ENCODE results near the gene MEOX2. TPM values are rescaled to one million over a fixed set of nuclear protein-coding genes. Genes with fewer than 3 reads are reported as not detected.

MEOX2 gene
- total and polyA plus RNA-seq, 2 of the 8 experiments (the other 6 are each of a cell fraction or from before 2014, with no cell fraction given): 0.05 to 0.19 TPM

DNA sequence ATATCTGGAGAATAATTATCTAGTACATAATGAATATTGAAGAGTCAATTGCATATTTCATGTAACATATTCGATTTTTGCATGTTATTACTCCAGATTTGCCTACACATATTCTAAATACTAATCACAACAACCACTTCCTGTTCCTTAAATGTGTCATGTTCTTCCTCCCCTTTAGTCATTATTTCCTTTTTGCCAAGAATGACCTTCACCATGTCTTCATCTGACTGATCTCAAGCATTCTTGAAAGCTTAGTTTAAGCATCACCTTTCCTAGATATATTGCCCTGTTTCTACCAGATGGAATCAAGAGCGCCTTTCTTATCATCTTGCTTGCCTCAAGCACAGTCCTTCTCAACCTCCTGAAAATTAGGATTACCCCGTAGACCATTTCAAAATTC lies 23.5 kb upstream of the MEOX2 start:
- Histone ChIP-seq H2BK15ac (ENCODE audit: low read length) (no peak overlapping the region), H3K23me2 (ENCODE audit: low read depth, low read length) (no peaks in the 10 kb centered on the region), H2BK120ac (replicated peaks; ENCODE audit: low read depth, low read length) (no peak overlapping the region), H4K5ac (ENCODE audit: insufficient read length, low read depth, low read length) (no peak overlapping the region), H2AK5ac (ENCODE audit: low read depth, low read length) (no peak overlapping the region), H3K56ac (replicated peaks; ENCODE audit: insufficient read length, low read depth, low read length) (no peak overlapping the region), H3K4ac (replicated peaks; ENCODE audit: insufficient read length, low read depth, low read length) (no peak overlapping the region), H4K8ac (ENCODE audit: extremely low read depth, insufficient read depth, low read length) (no peak overlapping the region), H3K23ac (ENCODE audit: insufficient read length) (no peak overlapping the region), H3K9ac (replicated peaks in 1 of 4; ENCODE audit: extremely low read depth in 1 of 4, low read depth in 3 of 4, low read length in 3 of 4) (no peak overlapping the region), H3K79me2 (ENCODE audit: control insufficient read depth in 1 of 2, insufficient read depth in 2 of 2, low read length in 2 of 2) (no peaks in the 10 kb centered on the region), H4K20me1 (replicated peaks in 1 of 2; ENCODE audit: control insufficient read depth in 1 of 2, insufficient read depth in 2 of 2, low read length in 2 of 2) (no peaks in the 10 kb centered on the region), H3K14ac (ENCODE audit: insufficient read length) (no peak overlapping the region), H4K91ac (replicated peaks; ENCODE audit: insufficient read length, low read length) (no peak overlapping the region), H2BK5ac (ENCODE audit: low read depth, low read length) (no peak overlapping the region), H3K36me3 (ENCODE audit: control insufficient read depth in 2 of 4, insufficient read depth in 4 of 4, low read length in 3 of 4) (no peaks in the 10 kb centered on the region), H3K18ac (ENCODE audit: extremely low read depth, low read length) (no peak overlapping the region), H3K4me1 (replicated peaks in 1 of 4; ENCODE audit: control insufficient read depth in 3 of 4, insufficient read depth in 4 of 4, low read length in 3 of 4) (no peaks in the 10 kb centered on the region), H2AFZ (ENCODE audit: low read length) (no peak overlapping the region), H2BK20ac (ENCODE audit: low read length) (no peak overlapping the region), H3K79me1 (ENCODE audit: low read depth, low read length) (no peaks in the 10 kb centered on the region), H3K4me2 (ENCODE audit: insufficient read depth in 1 of 2, low read depth in 2 of 2, low read length in 2 of 2) (no peak overlapping the region), H3K27me3 (replicated peaks in 1 of 4; ENCODE audit: control insufficient read depth in 3 of 4, extremely low read depth in 1 of 4, insufficient read depth in 3 of 4, low read length in 3 of 4) (no peaks in the 10 kb centered on the region), H3K9me3 (ENCODE audit: insufficient read depth in 2 of 2, low read depth in 1 of 2, low read length in 1 of 2) (no peaks in the 10 kb centered on the region), H3K4me3 (ENCODE audit: extremely low read depth in 1 of 4, insufficient read depth in 2 of 4, low read depth in 3 of 4, low read length in 4 of 4) (no peak overlapping the region), H2BK12ac (ENCODE audit: low read depth, low read length) (no peak overlapping the region), H3K27ac (ENCODE audit: low read depth, low read length) (no peak overlapping the region)
- no peak for FAIRE-seq
- DNase-seq (ENCODE audit: low read depth in 1 of 2, low spot score in 2 of 2): no peak
- ChIA-PET POLR2A (ENCODE audit: partially characterized antibody) (no interaction called here), CTCF (ENCODE audit: partially characterized antibody) (interaction anchor here (1.0 to 2.6 kb wide), 2 partner anchors 8 to 11 kb away, joined by 3 to 10 read pairs; no protein-coding TSS in a partner anchor)
- TF ChIP-seq SIRT6 (IDR thresholded peaks at IDR 0.05; ENCODE audit: low read length) (no peak), TBP (IDR thresholded peaks at IDR 0.05; ENCODE audit: low read depth, low read length) (no peak), FOSL1 (IDR thresholded peaks at IDR 0.05; ENCODE audit: insufficient read depth, low read depth, low read length) (no peak), HDAC2 (IDR thresholded peaks at IDR 0.05; ENCODE audit: borderline replicate concordance in 1 of 2, low read depth in 2 of 2, low read length in 2 of 2) (no peak)
- TF ChIP-seq, protein P1, sequence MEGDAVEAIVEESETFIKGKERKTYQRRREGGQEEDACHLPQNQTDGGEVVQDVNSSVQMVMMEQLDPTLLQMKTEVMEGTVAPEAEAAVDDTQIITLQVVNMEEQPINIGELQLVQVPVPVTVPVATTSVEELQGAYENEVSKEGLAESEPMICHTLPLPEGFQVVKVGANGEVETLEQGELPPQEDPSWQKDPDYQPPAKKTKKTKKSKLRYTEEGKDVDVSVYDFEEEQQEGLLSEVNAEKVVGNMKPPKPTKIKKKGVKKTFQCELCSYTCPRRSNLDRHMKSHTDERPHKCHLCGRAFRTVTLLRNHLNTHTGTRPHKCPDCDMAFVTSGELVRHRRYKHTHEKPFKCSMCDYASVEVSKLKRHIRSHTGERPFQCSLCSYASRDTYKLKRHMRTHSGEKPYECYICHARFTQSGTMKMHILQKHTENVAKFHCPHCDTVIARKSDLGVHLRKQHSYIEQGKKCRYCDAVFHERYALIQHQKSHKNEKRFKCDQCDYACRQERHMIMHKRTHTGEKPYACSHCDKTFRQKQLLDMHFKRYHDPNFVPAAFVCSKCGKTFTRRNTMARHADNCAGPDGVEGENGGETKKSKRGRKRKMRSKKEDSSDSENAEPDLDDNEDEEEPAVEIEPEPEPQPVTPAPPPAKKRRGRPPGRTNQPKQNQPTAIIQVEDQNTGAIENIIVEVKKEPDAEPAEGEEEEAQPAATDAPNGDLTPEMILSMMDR (IDR thresholded peaks at IDR 0.05; ENCODE audit: control extremely low read depth in 1 of 3, insufficient read depth in 1 of 3, low read depth in 1 of 3, low read length in 3 of 3): no peak
- WGBS, 2 experiments (ENCODE audit: extremely low coverage in 1 of 2, insufficient coverage in 1 of 2, insufficient read length in 1 of 2, insufficient replicate concordance in 2 of 2, low coverage in 1 of 2, low lambda C conversion rate in 2 of 2, missing lambda C conversion rate in 1 of 2): 93% methylated on average over 3 of the region's 3 CpGs; no CpG with 5 or more reads in 1 of the 2 experiments

Data from H1 (cell line).